ENCODE measurements around the gene GSTM2. TPM values are rescaled to one million over a fixed set of nuclear protein-coding genes. Genes with fewer than 3 reads are reported as not detected.

GSTM2 gene
- total RNA-seq, 1 experiment from 2014 or later = 14.9 TPM

DNA sequence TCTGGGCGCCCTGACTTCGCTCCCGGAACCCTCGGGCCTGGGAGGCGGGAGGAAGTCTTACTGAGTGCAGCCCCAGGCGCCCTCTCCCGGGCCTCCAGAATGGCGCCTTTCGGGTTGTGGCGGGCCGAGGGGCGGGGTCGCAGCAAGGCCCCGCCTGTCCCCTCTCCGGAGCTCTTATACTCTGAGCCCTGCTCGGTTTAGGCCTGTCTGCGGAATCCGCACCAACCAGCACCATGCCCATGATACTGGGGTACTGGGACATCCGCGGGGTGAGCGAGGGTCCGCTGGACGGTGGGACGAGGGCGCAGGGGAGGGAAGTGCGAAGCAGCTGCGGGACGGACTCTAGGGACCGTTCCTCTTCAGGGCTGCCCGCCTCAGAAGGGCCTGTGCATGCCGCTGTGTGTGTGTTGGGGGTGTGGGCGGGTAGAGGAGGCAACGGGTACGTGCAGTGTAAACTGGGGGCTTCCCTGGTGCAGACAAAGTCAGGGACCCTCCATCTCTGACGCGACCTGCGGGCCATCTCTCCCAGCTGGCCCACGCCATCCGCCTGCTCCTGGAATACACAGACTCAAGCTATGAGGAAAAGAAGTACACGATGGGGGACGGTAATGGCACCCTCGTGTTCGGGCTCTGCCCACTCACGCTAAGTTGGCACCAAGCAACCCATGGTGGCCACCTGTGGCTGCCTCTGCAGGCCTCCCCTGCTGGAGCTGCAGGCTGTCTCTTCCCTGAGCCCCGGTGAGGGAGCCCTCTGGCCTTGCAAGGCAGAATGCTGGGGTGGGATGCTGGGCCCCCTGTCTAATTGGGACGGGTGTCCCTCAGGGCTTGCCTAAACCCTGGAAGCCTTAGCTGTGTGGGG lies 20.0 kb downstream of the GSTM2 start, which contains the start of gene GSTM1:
TSS of gene GSTM1 (plus strand) at position 177 of the 859 bp plus-strand sequence. CDS start at position 234, 57 bp downstream.
- no peak within 1 kb of the TSS for H2AFZ ChIP-seq (ENCODE audit: low read length)

More for the DNA sequence above, 20.0 kb downstream of the GSTM2 start, which contains the start of gene GSTM1:
- H2BK12ac ChIP-seq (ENCODE audit: insufficient read length, low read depth, low read length) = no peak within 1 kb of the TSS
- H3T11ph ChIP-seq (ENCODE audit: low read length) = no peak within 1 kb of the TSS
- no peaks in the 10 kb centered on the region for H3K79me2 ChIP-seq (ENCODE audit: insufficient read depth, low read length)
- H3K18ac ChIP-seq (ENCODE audit: insufficient read length, low read depth, low read length) = peak within 1 kb of the TSS; percentile 90
- H3K9ac ChIP-seq (ENCODE audit: extremely low read depth, insufficient read length, low read length) = peak within 1 kb of the TSS; percentile 70
- no CpG with 5 or more reads among the region's 46 CpGs for WGBS (ENCODE audit: extremely low coverage, insufficient read length, low lambda C conversion rate)
- H3K4ac ChIP-seq (ENCODE audit: low read depth, low read length) = no peak within 1 kb of the TSS
- peaks cover 0 to 6% of the 10 kb centered on the region in 2 experiments; a peak in 1 of 5 replicates for H3K9me3 Mint-ChIP-seq
- H3K27ac Mint-ChIP-seq = peak within 1 kb of the TSS in 1 of 3 experiments; percentile 64; a peak in 3 of 7 replicates
- TF ChIP-seq, protein P1, sequence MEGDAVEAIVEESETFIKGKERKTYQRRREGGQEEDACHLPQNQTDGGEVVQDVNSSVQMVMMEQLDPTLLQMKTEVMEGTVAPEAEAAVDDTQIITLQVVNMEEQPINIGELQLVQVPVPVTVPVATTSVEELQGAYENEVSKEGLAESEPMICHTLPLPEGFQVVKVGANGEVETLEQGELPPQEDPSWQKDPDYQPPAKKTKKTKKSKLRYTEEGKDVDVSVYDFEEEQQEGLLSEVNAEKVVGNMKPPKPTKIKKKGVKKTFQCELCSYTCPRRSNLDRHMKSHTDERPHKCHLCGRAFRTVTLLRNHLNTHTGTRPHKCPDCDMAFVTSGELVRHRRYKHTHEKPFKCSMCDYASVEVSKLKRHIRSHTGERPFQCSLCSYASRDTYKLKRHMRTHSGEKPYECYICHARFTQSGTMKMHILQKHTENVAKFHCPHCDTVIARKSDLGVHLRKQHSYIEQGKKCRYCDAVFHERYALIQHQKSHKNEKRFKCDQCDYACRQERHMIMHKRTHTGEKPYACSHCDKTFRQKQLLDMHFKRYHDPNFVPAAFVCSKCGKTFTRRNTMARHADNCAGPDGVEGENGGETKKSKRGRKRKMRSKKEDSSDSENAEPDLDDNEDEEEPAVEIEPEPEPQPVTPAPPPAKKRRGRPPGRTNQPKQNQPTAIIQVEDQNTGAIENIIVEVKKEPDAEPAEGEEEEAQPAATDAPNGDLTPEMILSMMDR (conservative IDR thresholded peaks at IDR 0.05) = peak; percentile 40; the same call in 2 of the 3 replicates
- H2BK5ac ChIP-seq (ENCODE audit: insufficient read length, low read length) = no peak within 1 kb of the TSS
- peak; percentile 79 for DNase-seq
- H3K4me1 ChIP-seq (ENCODE audit: insufficient read depth, low read length) = no peaks in the 10 kb centered on the region
- peaks cover 2% of the 10 kb centered on the region; the same call in 1 of the 2 replicates for H3K27me3 Mint-ChIP-seq (ENCODE audit: low read depth)
- H4K8ac ChIP-seq (replicated peaks; ENCODE audit: insufficient read length, low read depth, low read length) = no peak within 1 kb of the TSS
- peak within 1 kb of the TSS; percentile 56 for H3K4me2 ChIP-seq (ENCODE audit: insufficient read depth, insufficient read length, low read length)
- no peaks in the 10 kb centered on the region for H3K79me1 ChIP-seq (ENCODE audit: insufficient read depth, low read depth, low read length, poor library complexity, severe bottlenecking)
- H4K91ac ChIP-seq (ENCODE audit: insufficient read length, low read depth, low read length) = no peak within 1 kb of the TSS
- no peak within 1 kb of the TSS for H3K56ac ChIP-seq (ENCODE audit: insufficient read length, low read depth, low read length)
- H4K5ac ChIP-seq (ENCODE audit: insufficient read length, low read depth, low read length) = no peak within 1 kb of the TSS
- peaks cover 2% of the 10 kb centered on the region for H3K23me2 ChIP-seq (ENCODE audit: insufficient read length, low read depth, low read length, poor library complexity, severe bottlenecking)
- H2BK120ac ChIP-seq (ENCODE audit: low read depth, low read length, poor library complexity, severe bottlenecking) = no peak within 1 kb of the TSS
- no peaks in the 10 kb centered on the region for H4K20me1 ChIP-seq (ENCODE audit: control insufficient read depth, insufficient read depth, insufficient read length)
- no peaks in the 10 kb centered on the region for H3K27me3 ChIP-seq (ENCODE audit: insufficient read depth, low read length)
- H3K23ac ChIP-seq (ENCODE audit: insufficient read length, low read depth, low read length) = no peak within 1 kb of the TSS
- H3K27ac ChIP-seq (ENCODE audit: insufficient read length, low read depth, low read length) = no peak within 1 kb of the TSS
- peak within 1 kb of the TSS; percentile 68 to 78 for H3K4me3 Mint-ChIP-seq
- H3K9me3 ChIP-seq (ENCODE audit: control insufficient read depth, low read depth, low read length) = no peaks in the 10 kb centered on the region
- peak within 1 kb of the TSS; percentile 94 for H3K14ac ChIP-seq (ENCODE audit: insufficient read depth, low read length)
- H2BK20ac ChIP-seq (ENCODE audit: low read depth, low read length, poor library complexity, severe bottlenecking) = no peak within 1 kb of the TSS
- H2AK5ac ChIP-seq (ENCODE audit: insufficient read length, low read length) = no peak within 1 kb of the TSS
- H3K36me3 Mint-ChIP-seq (ENCODE audit: insufficient read depth in 1 of 3, low read depth in 3 of 3) = peaks cover 0 to 11% (median 0%) of the 10 kb centered on the region in 3 experiments; a peak in 1 of 7 replicates
- no peak within 1 kb of the TSS for H2BK15ac ChIP-seq (ENCODE audit: low read depth, low read length)
- no peaks in the 10 kb centered on the region for H3K4me1 Mint-ChIP-seq
